Lung (tissue), 12 donors: ENCODE results near the gene HTRA3. TPM values are rescaled to one million over a fixed set of nuclear protein-coding genes. Genes with fewer than 3 reads are reported as not detected.

Experiments
- ATAC-seq: fragments of 200-7000 bp; cut with Tn5 transposase; one replicate; pipeline ENCODE4 v1.9.1; 2020; ENCODE audit warnings: moderate number of reproducible peaks; ENCODE audit not compliant: insufficient read depth, low FRiP score
- DNase-seq, 3 donors: peaks; one replicate each; pipeline ENCODE4 v3.0.0-alpha.2; 2013 to 2017
- H3K27ac ChIP-seq, 2 donors: one replicate each; pipeline ENCODE4 v1.5.1; 2013; ENCODE audit warnings: mild to moderate bottlenecking in 2 of 2, moderate library complexity in 2 of 2, control low read depth in 1 of 2, inconsistent platforms in 1 of 2, low read depth in 1 of 2, low read length in 1 of 2
- H3K27me3 ChIP-seq, 3 donors: one replicate each; pipeline ENCODE4 v1.5.1; 2013; ENCODE audit warnings: low read length in 2 of 3; ENCODE audit not compliant: control insufficient read depth in 3 of 3, insufficient read depth in 3 of 3
- H3K36me3 ChIP-seq, 4 donors: one replicate each; pipeline ENCODE4 v1.5.1; 2013; ENCODE audit warnings: low read length in 4 of 4, mild to moderate bottlenecking in 1 of 4, moderate library complexity in 1 of 4; ENCODE audit not compliant: control insufficient read depth in 4 of 4, insufficient read depth in 4 of 4
- H3K4me1 ChIP-seq, 5 donors: one replicate each; pipeline ENCODE4 v1.5.1; 2013; ENCODE audit warnings: low read length in 5 of 5, mild to moderate bottlenecking in 2 of 5, moderate library complexity in 1 of 5; ENCODE audit not compliant: control insufficient read depth in 5 of 5, insufficient read depth in 5 of 5
- H3K4me3 ChIP-seq: one replicate; pipeline ENCODE4 v1.5.1; 2013; ENCODE audit warnings: mild to moderate bottlenecking, control low read depth, moderate library complexity
- H3K9ac ChIP-seq, 2 donors: one replicate each; pipeline ENCODE4 v1.5.1; 2013; ENCODE audit warnings: low read length in 2 of 2, control low read depth in 1 of 2; ENCODE audit not compliant: insufficient read depth in 1 of 2
- H3K9me3 ChIP-seq, 4 donors: one replicate each; pipeline ENCODE4 v1.5.1; 2013; ENCODE audit warnings: low read length in 3 of 4, mild to moderate bottlenecking in 1 of 4, moderate library complexity in 1 of 4; ENCODE audit not compliant: control insufficient read depth in 4 of 4, insufficient read depth in 3 of 4
- CTCF ChIP-seq: IDR thresholded peaks from 2 replicates; pipeline ENCODE4 v1.5.1; 2012; ENCODE audit warnings: mild to moderate bottlenecking; ENCODE audit errors: control extremely low read depth, extremely low read depth
- WGBS, 2 donors: extraction: QIAGEN DNeasy Blood & Tissue Kit; methylation state at CpG; one replicate each; pipeline ENCODE4 v1.1.7; 2013; 5-methylcytosine and 5-hydroxymethylcytosine counted together
- polyA plus RNA-seq, 2 donors: library from polyadenylated mRNA; stranded (reverse); fragments of 200-250 nt; gene quantifications; one replicate each; pipeline ENCODE4 v1.2.1, GENCODE V29; 2013
- total RNA-seq, 2 donors: library from RNA; depleted of rRNA in 1 of 2; stranded (reverse); fragments of >200 nt in 1 of 2; gene quantifications; one replicate each; pipeline ENCODE4 v1.2.1, GENCODE V29; 2014 to 2021
- donor health status: control.
- donor health status: control.
- donor health status: Bipolar disorder and iron deficiency.
- donor health status: healthy.
- donor health status: DM: yes; HTN: yes; CAD: no.

Gene HTRA3
- total and polyA plus RNA-seq, 4 donors: 9.5 to 23.5 (median 17.8) TPM

GRCh38 chr4:8351931-8352367, 82.4 kb downstream of the HTRA3 start:
- TF ChIP-seq CTCF: no peak
- Histone ChIP-seq H3K9ac (peak overlapping the region in 1 of 2 donors; percentile 23), H3K36me3 (no peaks in the 10 kb centered on the region), H3K27ac (peak overlapping the region in 1 of 2 donors; percentile 1), H3K4me3 (no peak overlapping the region), H3K27me3 (no peaks in the 10 kb centered on the region), H3K4me1 (peaks cover 0 to 21% (median 13%) of the 10 kb centered on the region in 5 donors), H3K9me3 (no peaks in the 10 kb centered on the region)
- DNase-seq (peak; percentile 53 to 79 (median 72)), ATAC-seq (peak; percentile 46)
- WGBS, 2 donors: 48 to 71% methylated on average over 8 of the region's 8 CpGs

- WGBS, 2 donors: 75 to 86% methylated on average over 20 of the region's 20 CpGs
- no peak for TF ChIP-seq CTCF
- Histone ChIP-seq H3K9me3 (no peaks in the 10 kb centered on the region), H3K36me3 (no peaks in the 10 kb centered on the region), H3K9ac (no peak overlapping the region), H3K27me3 (no peaks in the 10 kb centered on the region), H3K4me1 (peaks cover 0 to 21% (median 13%) of the 10 kb centered on the region in 5 donors), H3K4me3 (no peak overlapping the region), H3K27ac (peak overlapping the region in 1 of 2 donors; percentile 1)
- DNase-seq (peak in 1 of 3 donors; percentile 10), ATAC-seq (peak; percentile 15)
Measured at GRCh38 chr4:8352368-8353157, 83.0 kb downstream of the HTRA3 start.

- TF ChIP-seq CTCF: no peak
- H3K27me3 ChIP-seq: no peaks in the 10 kb centered on the region
- no peak overlapping the region for H3K27ac ChIP-seq
- DNase-seq: no peak
- no peak overlapping the region for H3K9ac ChIP-seq
- 88 to 92% methylated on average over 9 of the region's 9 CpGs for WGBS, 2 donors
- H3K4me3 ChIP-seq: no peak overlapping the region
- no peaks in the 10 kb centered on the region for H3K9me3 ChIP-seq
- H3K4me1 ChIP-seq: peaks cover 0 to 21% (median 13%) of the 10 kb centered on the region in 5 donors
- no peak for ATAC-seq
- no peaks in the 10 kb centered on the region for H3K36me3 ChIP-seq
Measured at GRCh38 chr4:8353158-8353669, 83.7 kb downstream of the HTRA3 start.
